ENCODE data around the gene MTHFD2.

Gene MTHFD2

DNA sequence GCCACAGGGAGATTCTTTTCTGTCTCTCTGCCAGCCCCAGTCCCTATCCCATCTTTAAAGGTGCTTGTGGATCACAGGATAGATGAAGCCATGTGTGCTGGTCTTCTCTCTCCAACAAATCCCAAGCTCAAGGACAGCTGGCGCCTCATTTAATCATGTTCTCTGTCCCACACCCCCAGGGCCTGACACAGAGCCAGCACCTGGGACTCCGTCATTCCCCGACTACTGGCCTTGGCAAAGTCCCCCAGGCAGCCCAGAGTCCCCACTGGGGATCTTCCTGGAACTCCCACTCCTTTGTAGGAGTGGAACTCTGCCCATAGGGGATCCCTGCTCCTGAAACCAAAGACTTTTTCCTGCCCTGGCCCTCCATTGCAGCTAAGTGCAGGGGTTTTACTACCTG lies 60.8 kb downstream of the MTHFD2 start:
- Histone ChIP-seq H3K27me3 (ENCODE audit: control insufficient read depth, insufficient read depth, low read length) (no peaks in the 10 kb centered on the region), H3K4me1 (ENCODE audit: control insufficient read depth, insufficient read depth, low read length) (peaks cover 6% of the 10 kb centered on the region), H3K4me3 (ENCODE audit: low read length) (no peak overlapping the region), H3K36me3 (ENCODE audit: control insufficient read depth, insufficient read depth, low read length) (no peaks in the 10 kb centered on the region), H3K9ac (ENCODE audit: low read length) (no peak overlapping the region), H3K9me3 (ENCODE audit: control insufficient read depth, low read length) (no peaks in the 10 kb centered on the region)

DNA sequence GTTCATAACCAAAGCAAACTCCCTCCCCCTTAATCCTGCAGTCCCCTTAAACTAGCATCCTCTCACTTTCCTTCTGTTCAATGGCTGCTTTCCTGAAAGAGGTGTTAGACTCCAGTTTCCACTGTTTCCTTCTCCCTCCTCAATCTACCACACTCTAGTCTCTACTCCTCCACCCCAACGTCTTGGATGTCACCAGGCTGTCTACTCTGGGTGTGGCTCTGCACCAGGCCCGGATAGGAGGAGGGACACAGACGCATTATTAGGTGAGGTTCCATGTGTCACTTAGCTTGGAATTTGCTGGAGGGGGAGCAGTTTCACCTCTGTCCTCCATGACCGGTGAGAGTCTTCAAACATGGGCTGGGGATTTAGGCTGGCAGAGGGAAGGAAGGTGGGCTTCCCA lies 61.3 kb downstream of the MTHFD2 start:
- H3K36me3 ChIP-seq (ENCODE audit: control insufficient read depth, insufficient read depth, low read length), result no peaks in the 10 kb centered on the region
- H3K4me1 ChIP-seq (ENCODE audit: control insufficient read depth, insufficient read depth, low read length), result peaks cover 6% of the 10 kb centered on the region
- no peak overlapping the region for H3K9ac ChIP-seq (ENCODE audit: low read length)
- no peaks in the 10 kb centered on the region for H3K9me3 ChIP-seq (ENCODE audit: control insufficient read depth, low read length)
- H3K27me3 ChIP-seq (ENCODE audit: control insufficient read depth, insufficient read depth, low read length), result no peaks in the 10 kb centered on the region
- no peak overlapping the region for H3K4me3 ChIP-seq (ENCODE audit: low read length)

DNA sequence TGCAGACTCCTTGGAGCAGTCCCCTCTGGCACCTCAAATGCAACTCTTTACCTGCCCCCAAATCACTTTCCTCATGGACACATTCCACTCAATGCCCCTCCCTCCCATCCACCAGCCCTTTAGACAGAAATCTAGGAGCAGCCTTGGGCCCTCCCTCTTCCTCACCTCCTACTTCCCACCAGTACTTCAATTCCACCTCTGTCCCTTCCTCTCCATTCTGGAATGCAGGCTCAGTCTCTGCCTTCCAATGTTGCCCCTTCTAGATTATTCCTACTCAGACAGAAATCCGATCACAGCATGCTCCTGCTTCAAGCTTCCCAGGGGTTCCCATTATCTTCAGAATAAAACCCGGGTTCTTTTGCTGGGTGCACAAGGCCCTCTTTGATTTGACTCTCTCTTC lies 62.1 kb downstream of the MTHFD2 start:
- Histone ChIP-seq H3K27me3 (ENCODE audit: control insufficient read depth, insufficient read depth, low read length) (no peaks in the 10 kb centered on the region), H3K4me3 (ENCODE audit: low read length) (no peak overlapping the region), H3K9me3 (ENCODE audit: control insufficient read depth, low read length) (no peaks in the 10 kb centered on the region), H3K36me3 (ENCODE audit: control insufficient read depth, insufficient read depth, low read length) (no peaks in the 10 kb centered on the region), H3K4me1 (ENCODE audit: control insufficient read depth, insufficient read depth, low read length) (peaks cover 6% of the 10 kb centered on the region), H3K9ac (ENCODE audit: low read length) (no peak overlapping the region)

DNA sequence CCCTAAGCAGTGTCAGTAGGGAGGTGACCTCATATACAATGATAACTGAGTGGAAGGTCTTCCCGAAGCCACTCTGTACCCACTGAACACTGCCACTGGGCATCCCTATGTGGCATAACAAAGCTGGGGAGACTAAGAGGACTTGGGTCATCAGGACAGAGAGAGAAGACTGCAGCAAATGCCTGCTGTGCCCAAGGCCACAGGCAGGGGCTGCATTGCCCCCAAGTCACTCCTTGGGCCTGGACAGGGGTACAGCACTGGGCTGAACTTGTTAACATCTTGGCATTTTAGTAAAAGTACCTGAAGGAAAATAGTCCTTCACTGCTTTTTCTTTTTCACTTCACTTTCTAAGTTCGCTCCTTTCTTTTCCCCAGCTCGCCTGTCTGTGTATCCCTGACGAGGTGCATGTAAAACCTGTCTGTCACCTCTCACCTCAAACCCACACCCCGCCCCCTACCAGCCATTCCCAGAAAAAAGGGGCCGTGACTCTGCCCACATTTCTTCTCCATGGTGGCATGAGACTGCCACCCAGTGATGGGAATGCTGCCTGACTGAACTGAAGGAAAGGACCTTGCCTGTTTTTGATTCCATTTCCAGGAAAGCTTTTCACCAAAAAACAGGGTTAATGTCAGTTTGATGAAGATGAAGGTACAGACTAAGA lies 62.9 kb downstream of the MTHFD2 start:
- H3K4me1 ChIP-seq (ENCODE audit: control insufficient read depth, insufficient read depth, low read length), result peaks cover 6% of the 10 kb centered on the region

DNA sequence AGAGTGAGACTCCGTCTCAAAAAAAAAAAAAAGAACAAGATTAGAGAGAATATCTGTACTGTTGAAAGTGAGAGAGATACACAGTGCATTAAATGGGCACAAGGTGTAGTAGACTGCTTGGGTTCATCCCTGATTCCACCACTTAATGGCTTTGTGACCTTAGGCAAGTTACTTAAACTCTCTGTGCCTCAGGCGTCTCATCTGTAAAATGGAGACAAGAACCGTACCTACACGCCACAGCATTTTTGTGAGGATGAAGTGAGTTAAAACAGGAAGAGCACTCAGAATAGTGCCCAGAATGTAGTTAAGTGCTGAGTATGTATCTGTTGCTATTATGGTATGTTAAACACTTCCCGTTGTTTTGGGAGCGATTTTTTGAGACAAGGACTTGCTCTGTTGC lies 64.3 kb downstream of the MTHFD2 start:
- H3K4me1 ChIP-seq (ENCODE audit: control insufficient read depth, insufficient read depth, low read length), result peaks cover 11% of the 10 kb centered on the region
- H3K9me3 ChIP-seq (ENCODE audit: control insufficient read depth, low read length), result no peaks in the 10 kb centered on the region
- no peak overlapping the region for H3K4me3 ChIP-seq (ENCODE audit: low read length)
- no peaks in the 10 kb centered on the region for H3K36me3 ChIP-seq (ENCODE audit: control insufficient read depth, insufficient read depth, low read length)
- no peaks in the 10 kb centered on the region for H3K27me3 ChIP-seq (ENCODE audit: control insufficient read depth, insufficient read depth, low read length)
- no peak overlapping the region for H3K9ac ChIP-seq (ENCODE audit: low read length)

More for the DNA sequence above, 62.9 kb downstream of the MTHFD2 start:
- H3K9me3 ChIP-seq (ENCODE audit: control insufficient read depth, low read length), result no peaks in the 10 kb centered on the region
- no peaks in the 10 kb centered on the region for H3K27me3 ChIP-seq (ENCODE audit: control insufficient read depth, insufficient read depth, low read length)
- no peak overlapping the region for H3K9ac ChIP-seq (ENCODE audit: low read length)
- no peak overlapping the region for H3K4me3 ChIP-seq (ENCODE audit: low read length)
- H3K36me3 ChIP-seq (ENCODE audit: control insufficient read depth, insufficient read depth, low read length), result no peaks in the 10 kb centered on the region

DNA sequence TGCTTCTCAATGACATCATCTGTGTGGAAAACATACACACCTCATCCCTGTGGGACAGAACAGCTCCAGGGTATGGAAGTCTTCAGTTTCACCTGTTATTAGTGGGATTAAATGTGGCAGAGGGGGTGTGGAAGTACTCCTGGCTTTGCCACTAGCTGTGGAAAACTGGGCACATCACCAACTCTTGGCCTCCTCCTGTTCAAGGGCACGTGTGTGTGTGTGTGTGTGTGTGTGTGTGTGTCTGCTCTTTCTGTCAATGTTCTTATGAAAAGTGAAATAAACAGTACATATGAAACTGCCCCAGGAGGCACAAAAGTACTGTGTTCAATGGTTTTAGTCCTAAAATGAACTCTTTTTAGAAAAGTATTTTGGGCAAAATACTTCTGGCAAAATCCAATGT lies 65.9 kb downstream of the MTHFD2 start:
- Histone ChIP-seq H3K9me3 (ENCODE audit: control insufficient read depth, low read length) (no peaks in the 10 kb centered on the region), H3K27me3 (ENCODE audit: control insufficient read depth, insufficient read depth, low read length) (no peaks in the 10 kb centered on the region), H3K36me3 (ENCODE audit: control insufficient read depth, insufficient read depth, low read length) (no peaks in the 10 kb centered on the region), H3K4me3 (ENCODE audit: low read length) (no peak overlapping the region), H3K4me1 (ENCODE audit: control insufficient read depth, insufficient read depth, low read length) (peaks cover 13% of the 10 kb centered on the region), H3K9ac (ENCODE audit: low read length) (no peak overlapping the region)

DNA sequence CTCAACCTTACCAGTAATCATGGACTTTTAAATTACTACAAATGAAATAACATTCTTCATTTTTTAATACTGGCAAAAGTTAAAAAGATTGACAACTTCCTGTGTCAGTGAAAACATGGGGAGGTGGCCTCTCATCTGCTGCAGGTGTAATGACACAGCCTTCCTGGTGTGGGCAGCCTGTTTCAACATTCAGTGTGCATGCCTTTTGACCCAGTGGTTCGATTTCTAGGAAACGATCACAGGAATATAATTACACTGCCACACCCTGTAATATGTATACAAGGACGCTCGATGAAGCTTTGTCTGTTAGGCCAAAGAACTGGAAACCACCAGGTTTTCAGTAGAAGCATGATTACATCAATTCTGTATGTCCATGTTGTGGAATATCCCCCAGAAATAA lies 68.7 kb downstream of the MTHFD2 start:
- H3K9ac ChIP-seq (ENCODE audit: low read length), result no peak overlapping the region
- H3K4me1 ChIP-seq (ENCODE audit: control insufficient read depth, insufficient read depth, low read length), result peaks cover 7% of the 10 kb centered on the region
- H3K4me3 ChIP-seq (ENCODE audit: low read length), result no peak overlapping the region
- H3K27me3 ChIP-seq (ENCODE audit: control insufficient read depth, insufficient read depth, low read length), result no peaks in the 10 kb centered on the region
- H3K36me3 ChIP-seq (ENCODE audit: control insufficient read depth, insufficient read depth, low read length), result no peaks in the 10 kb centered on the region
- H3K9me3 ChIP-seq (ENCODE audit: control insufficient read depth, low read length), result no peaks in the 10 kb centered on the region
